Panc1 (cell line): ENCODE results near the gene TALDO1. TPM values are rescaled to one million over a fixed set of nuclear protein-coding genes. Genes with fewer than 3 reads are reported as not detected.

Experiments
- ATAC-seq: fragments of 200-7000 bp; cut with Tn5 transposase; 2 replicates; pipeline ENCODE4 v1.9.1; 2020; ENCODE audit warnings: mild to moderate bottlenecking, moderate library complexity
- BruUV-seq: library from RNA; stranded (reverse); fragments of 400-500 nt; replicated peaks from 2 replicates; lab custom pipeline; 2021; lab: Mats Ljungman, UMichigan
- CTCF ChIA-PET: fragments of 300-600 bp; sonication (Branson Sonifier 250); formaldehyde crosslinking; loops from one replicate; lab custom pipeline; 2022; ENCODE audit warnings: antibody characterized with exemption; lab: Charles Lee
- POLR2A ChIA-PET: fragments of 300-600 bp; sonication (Branson Sonifier 250); formaldehyde crosslinking; loops from one replicate; lab custom pipeline; 2022; ENCODE audit warnings: antibody characterized with exemption; lab: Charles Lee
- DNase-seq: peaks from one replicate; pipeline ENCODE4 v3.0.0-alpha.2; 2010; ENCODE audit warnings: low read depth, low spot score
- H3K27ac ChIP-seq: 2 replicates; pipeline ENCODE4 v1.5.1; 2011; ENCODE audit warnings: mild to moderate bottlenecking, low read length, inconsistent platforms
- H3K27me3 ChIP-seq: fragments of 200-500 bp; sonication (Bioruptor generic); 2 replicates; pipeline ENCODE4 v1.6.0; 2014; ENCODE audit warnings: low read length, inconsistent platforms; ENCODE audit not compliant: control insufficient read depth, insufficient read depth
- H3K36me3 ChIP-seq: fragments of 200-500 bp; sonication (Bioruptor generic); 2 replicates; pipeline ENCODE4 v1.5.1; 2014; ENCODE audit warnings: inconsistent platforms, mild to moderate bottlenecking, low read length, moderate library complexity; ENCODE audit not compliant: control insufficient read depth, insufficient read depth
- H3K4me1 ChIP-seq: 2 replicates; pipeline ENCODE4 v1.5.1; 2011; ENCODE audit warnings: inconsistent platforms, mild to moderate bottlenecking, low read length, moderate library complexity; ENCODE audit not compliant: control insufficient read depth, insufficient read depth
- H3K4me3 ChIP-seq, 2 experiments: 2 replicates each; pipeline ENCODE4 v1.5.1; 2011 to 2012; ENCODE audit warnings: low read depth in 2 of 2, low read length in 2 of 2, mild to moderate bottlenecking in 2 of 2, inconsistent platforms in 1 of 2, moderate library complexity in 1 of 2
- H3K9me3 ChIP-seq: fragments of 200-500 bp; sonication (Bioruptor generic); 2 replicates; pipeline ENCODE4 v1.5.1; 2014; ENCODE audit warnings: low read depth, mild to moderate bottlenecking, inconsistent platforms, low read length, moderate library complexity; ENCODE audit not compliant: control insufficient read depth, insufficient read depth
- CTCF ChIP-seq: fragments of 450-650 bp; IDR thresholded peaks from 2 replicates; pipeline ENCODE4 v1.5.1; 2017; ENCODE audit warnings: mild to moderate bottlenecking
- POLR2AphosphoS5 ChIP-seq: IDR thresholded peaks from 2 replicates; pipeline ENCODE4 v1.6.1; 2012; ENCODE audit warnings: mild to moderate bottlenecking, low read depth, low read length, moderate library complexity
- REST ChIP-seq, 2 experiments: IDR thresholded peaks; 2 replicates each; pipeline ENCODE4 v1.6.1; 2011 to 2012; ENCODE audit warnings: low read depth in 2 of 2, control low read depth in 1 of 2, low read length in 1 of 2, mild to moderate bottlenecking in 1 of 2, moderate library complexity in 1 of 2; ENCODE audit not compliant: insufficient read depth in 1 of 2
- SIN3A ChIP-seq: IDR thresholded peaks from 2 replicates; pipeline ENCODE4 v1.6.1; 2012; ENCODE audit warnings: low read depth, mild to moderate bottlenecking, low read length, moderate library complexity, borderline replicate concordance; ENCODE audit not compliant: insufficient read depth
- TCF7L2 ChIP-seq: IDR thresholded peaks from 2 replicates; pipeline ENCODE4 v1.6.1; 2011; ENCODE audit warnings: mild to moderate bottlenecking, low read depth, low read length, inconsistent platforms
- in situ Hi-C: cut with HindIII; loops from 2 replicates; pipeline ENCODE4 v1.10.0; 2016; ENCODE audit warnings: low sequenced_read_pairs, low pct_unique_long_range_greater_than_20kb
- intact Hi-C: fragments of 100-400 bp; cut with micrococcal nuclease; formaldehyde crosslinking; loops from one replicate; pipeline ENCODE4 v1.10.0; 2022; ENCODE audit not compliant: unreplicated experiment
- total RNA-seq: library from RNA; stranded (reverse); gene quantifications from one replicate; pipeline ENCODE4 v1.2.1, GENCODE V29; 2021; ENCODE audit not compliant: unreplicated experiment

The TALDO1 gene
- total RNA-seq, 1 experiment from 2014 or later, result 257 TPM

DNA sequence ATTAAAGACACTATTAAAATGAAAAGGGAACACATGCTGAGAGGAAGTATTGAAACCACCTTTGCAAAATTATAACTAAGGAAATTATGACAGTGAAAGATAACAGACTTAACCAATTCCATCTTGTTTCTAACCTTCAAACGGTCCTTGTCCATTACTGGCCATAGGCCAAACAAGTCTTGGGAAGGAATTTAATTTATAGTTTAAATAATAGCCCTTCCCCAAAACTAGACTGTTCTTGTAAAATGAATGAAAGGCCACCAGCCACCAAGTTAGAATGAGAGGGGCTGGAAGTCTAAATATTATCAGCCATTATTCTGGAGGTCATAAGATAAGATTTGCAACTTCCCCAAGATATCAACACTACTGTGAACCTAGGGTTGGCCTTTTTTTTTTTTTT is 1.8 kb upstream of the TALDO1 start:
- no peaks in the 10 kb centered on the region for H3K9me3 ChIP-seq
- no peaks in the 10 kb centered on the region for H3K27me3 ChIP-seq
- intact Hi-C loops, result no loop called here
- no peak overlapping the region for H3K4me3 ChIP-seq
- in situ Hi-C loops, result no loop called here
- ATAC-seq, result no peak
- TSS peak; percentile 74 for BruUV-seq
- no peaks in the 10 kb centered on the region for H3K36me3 ChIP-seq
- CTCF ChIA-PET, result interaction anchor here (0.7 kb wide), 4 partner anchors 17 to 29 kb away, joined by 3 to 6 read pairs (median 4); no protein-coding TSS in a partner anchor
- no peak for DNase-seq
- peaks cover 20% of the 10 kb centered on the region for H3K4me1 ChIP-seq
- POLR2A ChIA-PET, result interaction anchor here (0.6 kb wide), 1 partner anchor 169 kb away, joined by 5 read pairs; the partner anchor contains the start of gene PHRF1
- TF ChIP-seq REST (IDR thresholded peaks at IDR 0.05; ENCODE audit: insufficient read depth in 1 of 2, low read depth in 2 of 2, low read length in 1 of 2) (no peak), TCF7L2 (no peak), CTCF (no peak), POLR2AphosphoS5 (no peak), SIN3A (no peak)
- H3K27ac ChIP-seq, result no peak overlapping the region

DNA sequence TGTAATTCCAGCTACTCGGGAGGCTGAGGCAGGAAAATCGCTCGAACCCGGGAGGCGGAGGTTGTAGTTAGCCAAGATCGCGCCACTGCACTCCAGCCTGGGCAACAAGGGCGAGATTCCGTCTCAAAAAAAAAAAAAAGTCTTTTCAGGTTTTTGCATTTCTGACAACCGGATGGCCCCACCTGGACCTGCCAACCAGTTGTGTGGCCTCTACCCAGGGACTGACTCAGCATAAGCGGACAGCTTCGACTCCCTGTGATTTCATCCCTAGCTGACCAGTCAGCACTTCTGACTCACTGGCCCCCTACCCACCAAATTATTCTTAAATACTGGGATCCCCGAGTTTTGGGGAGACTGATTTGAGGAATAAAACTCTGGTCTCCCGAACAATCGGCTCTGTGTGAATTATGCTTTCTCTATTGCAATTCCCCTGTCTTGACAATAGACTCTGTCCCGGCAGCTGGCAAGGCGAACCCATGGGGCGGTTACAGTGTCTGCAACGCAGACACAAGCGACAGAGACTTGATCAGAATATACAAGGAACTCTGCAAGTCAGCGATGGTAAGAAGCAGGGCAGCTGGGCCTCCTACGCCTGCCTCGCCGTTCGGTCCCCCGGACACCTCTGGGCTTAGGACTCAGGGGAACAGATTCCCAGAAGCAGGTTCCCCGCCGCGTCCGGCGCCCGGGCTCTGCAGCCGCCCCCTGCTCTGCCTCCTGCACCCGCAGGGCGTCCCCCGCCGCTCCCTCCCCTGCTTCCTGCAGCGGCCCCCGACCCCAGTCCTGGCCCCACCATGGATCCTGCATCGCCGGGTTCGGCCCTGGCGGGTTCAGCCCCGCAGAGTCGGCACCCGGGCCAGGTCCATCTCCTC is 741 bp upstream of the TALDO1 start:
- TF ChIP-seq SIN3A (no peak), CTCF (no peak), TCF7L2 (no peak)

More for the DNA sequence above, 741 bp upstream of the TALDO1 start:
- BruUV-seq, result no TSS peak
- ChIA-PET CTCF (interaction anchor here (0.7 kb wide), 2 partner anchors 10 to 28 kb away, joined by 3 to 4 read pairs; no protein-coding TSS in a partner anchor), POLR2A (no interaction called here)
- H3K27me3 ChIP-seq, result no peaks in the 10 kb centered on the region
- peak overlapping the region; percentile 83 to 87 for H3K4me3 ChIP-seq
- no peaks in the 10 kb centered on the region for H3K36me3 ChIP-seq
- ATAC-seq (peak; percentile 70), DNase-seq (no peak)
- H3K27ac ChIP-seq, result peak overlapping the region; percentile 88
- H3K9me3 ChIP-seq, result no peaks in the 10 kb centered on the region
- in situ Hi-C loops (no loop called here), intact Hi-C loops (no loop called here)
- H3K4me1 ChIP-seq, result peaks cover 20% of the 10 kb centered on the region
